BLaER1 (cell line): ENCODE data around the gene PODXL2.

Experiments used
- H3K27ac ChIP-seq: shearing (Covaris generic); formaldehyde crosslinking; 2 replicates; pipeline ENCODE4 v1.8.1; 2022
- H3K27me3 ChIP-seq: shearing (Covaris generic); formaldehyde crosslinking; 2 replicates; pipeline ENCODE4 v1.8.1; 2022
- H3K36me3 ChIP-seq: shearing (Covaris generic); formaldehyde crosslinking; 2 replicates; pipeline ENCODE4 v1.8.1; 2022
- H3K4me1 ChIP-seq: shearing (Covaris generic); formaldehyde crosslinking; 2 replicates; pipeline ENCODE4 v1.8.1; 2022
- H3K4me2 ChIP-seq: shearing (Covaris generic); formaldehyde crosslinking; 2 replicates; pipeline ENCODE4 v1.8.1; 2022
- H3K4me3 ChIP-seq: shearing (Covaris generic); formaldehyde crosslinking; 2 replicates; pipeline ENCODE4 v1.8.1; 2022
- H3K9ac ChIP-seq: shearing (Covaris generic); formaldehyde crosslinking; 2 replicates; pipeline ENCODE4 v1.8.1; 2022
- H3K9me3 ChIP-seq: shearing (Covaris generic); formaldehyde crosslinking; 2 replicates; pipeline ENCODE4 v1.8.1; 2022
- H4K20me1 ChIP-seq: shearing (Covaris generic); formaldehyde crosslinking; 2 replicates; pipeline ENCODE4 v1.8.1; 2022
- Cebpa-rat ChIP-seq: shearing (Covaris generic); IDR thresholded peaks from 2 replicates; pipeline ENCODE4 v1.8.1; 2022

The PODXL2 gene

DNA sequence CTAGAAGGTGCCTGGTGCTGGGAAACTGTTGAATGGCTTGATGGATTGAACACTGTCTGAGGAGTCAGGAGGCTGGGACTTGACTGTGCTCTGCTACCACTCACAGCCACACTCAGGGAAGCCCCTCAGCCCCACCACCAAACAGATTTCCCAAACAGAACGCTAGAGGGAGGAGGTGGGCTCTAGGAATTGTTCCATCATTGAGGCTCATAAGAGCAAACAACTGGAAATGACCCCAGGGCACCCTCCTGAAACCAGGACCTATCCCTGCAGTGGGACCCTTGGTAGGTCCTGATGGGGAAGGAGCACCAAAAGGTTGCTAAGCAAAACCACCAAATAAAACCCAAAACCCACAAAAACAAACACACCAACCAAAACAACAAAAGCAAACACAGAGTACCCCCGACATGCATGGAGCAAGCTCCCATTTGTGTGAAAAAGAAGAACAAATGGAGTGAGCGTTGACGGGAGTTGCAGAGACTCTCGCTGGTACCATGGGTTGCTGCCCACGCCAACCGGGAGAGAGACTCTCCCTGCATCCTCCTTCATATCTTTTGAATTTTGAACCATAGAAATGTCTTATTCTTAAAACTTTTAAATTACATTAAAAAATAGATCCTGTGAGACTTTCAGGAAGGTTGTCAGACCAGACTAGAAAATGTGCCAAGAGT, 89.4 kb downstream of the PODXL2 start:
- no peaks in the 10 kb centered on the region for H3K36me3 ChIP-seq
- H3K27me3 ChIP-seq: no peaks in the 10 kb centered on the region
- H3K4me3 ChIP-seq: no peak overlapping the region
- no peak overlapping the region for H3K27ac ChIP-seq
- no peak overlapping the region for H3K9ac ChIP-seq
- H4K20me1 ChIP-seq: no peaks in the 10 kb centered on the region
- H3K4me2 ChIP-seq: no peak overlapping the region
- H3K9me3 ChIP-seq: no peaks in the 10 kb centered on the region
- no peak for TF ChIP-seq Cebpa-rat
- H3K4me1 ChIP-seq: peaks cover 9% of the 10 kb centered on the region; the same call in 1 of the 2 replicates

- H3K4me3 ChIP-seq: no peak overlapping the region
- H3K36me3 ChIP-seq: no peaks in the 10 kb centered on the region
- H3K4me2 ChIP-seq: no peak overlapping the region
- H4K20me1 ChIP-seq: no peaks in the 10 kb centered on the region
- TF ChIP-seq Cebpa-rat: no peak
- no peaks in the 10 kb centered on the region for H3K27me3 ChIP-seq
- H3K4me1 ChIP-seq: peaks cover 9% of the 10 kb centered on the region; the same call in 1 of the 2 replicates
- no peaks in the 10 kb centered on the region for H3K9me3 ChIP-seq
- no peak overlapping the region for H3K9ac ChIP-seq
- no peak overlapping the region for H3K27ac ChIP-seq
Observed at GRCh38 chr3:127718916-127719290, 89.9 kb downstream of the PODXL2 start.

DNA sequence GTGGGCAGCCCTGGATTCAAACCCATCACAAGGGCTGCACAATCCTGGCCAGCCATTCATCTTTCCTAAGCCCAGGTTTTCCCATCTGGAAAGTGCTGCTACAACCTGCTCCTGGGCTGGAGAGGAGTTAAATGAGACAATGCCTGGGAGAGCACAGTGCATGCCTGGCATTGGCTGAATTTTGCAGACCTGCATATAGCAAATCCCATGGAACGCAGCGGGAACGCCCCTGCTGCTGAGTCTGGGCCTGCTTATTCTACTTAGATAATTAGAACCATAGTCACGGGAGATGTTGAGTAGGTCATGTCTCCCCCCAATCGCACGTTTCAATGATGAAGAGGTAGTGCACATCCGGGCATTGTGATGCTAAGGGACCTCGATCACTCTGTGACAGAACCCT, 90.4 kb downstream of the PODXL2 start:
- Histone ChIP-seq H3K9ac (no peak overlapping the region), H3K4me3 (no peak overlapping the region), H4K20me1 (no peaks in the 10 kb centered on the region), H3K9me3 (peaks cover 3% of the 10 kb centered on the region; the same call in 1 of the 2 replicates), H3K4me1 (peaks cover 9% of the 10 kb centered on the region; the same call in 1 of the 2 replicates), H3K27me3 (no peaks in the 10 kb centered on the region), H3K27ac (no peak overlapping the region), H3K4me2 (no peak overlapping the region), H3K36me3 (no peaks in the 10 kb centered on the region)
- TF ChIP-seq Cebpa-rat: no peak

DNA sequence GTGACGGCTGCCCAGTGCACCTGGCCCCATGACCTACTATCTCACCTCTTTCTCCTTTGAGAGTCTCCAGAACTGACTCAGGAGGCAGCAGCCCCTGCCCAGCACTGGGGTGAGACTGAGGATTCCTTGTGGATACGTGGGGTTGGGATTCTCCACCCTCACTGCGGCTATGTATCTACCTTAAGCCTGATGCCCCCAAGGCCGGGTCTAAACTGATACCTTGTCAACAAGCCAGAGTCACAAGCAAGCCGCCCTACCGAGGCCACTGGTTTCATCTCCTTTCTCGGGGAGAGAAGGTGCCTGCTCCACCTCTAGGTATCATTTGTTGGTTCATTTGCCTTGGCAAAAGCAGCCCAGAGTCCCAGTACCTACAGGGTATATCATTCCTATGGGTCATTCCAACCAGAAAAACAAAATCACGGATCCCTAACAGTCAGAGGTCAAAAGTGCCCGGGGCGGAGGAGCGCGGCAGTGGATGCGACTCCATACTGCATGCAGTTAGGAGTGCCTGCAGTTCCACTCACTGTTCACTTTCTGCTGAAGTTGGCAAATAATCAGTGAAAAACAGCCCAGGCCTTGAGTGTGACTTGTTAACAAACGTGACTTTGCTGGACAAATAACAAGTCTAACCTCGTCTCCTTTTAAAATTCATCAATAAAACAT, 91.3 kb downstream of the PODXL2 start:
- H3K36me3 ChIP-seq: no peaks in the 10 kb centered on the region
- peaks cover 4% of the 10 kb centered on the region; the same call in 1 of the 2 replicates for H3K4me1 ChIP-seq
- no peak overlapping the region for H3K27ac ChIP-seq
- H3K4me3 ChIP-seq: no peak overlapping the region
- peaks cover 5% of the 10 kb centered on the region; the same call in 1 of the 2 replicates for H3K9me3 ChIP-seq
- no peaks in the 10 kb centered on the region for H4K20me1 ChIP-seq
- no peaks in the 10 kb centered on the region for H3K27me3 ChIP-seq
- H3K9ac ChIP-seq: no peak overlapping the region
- no peak overlapping the region for H3K4me2 ChIP-seq
- no peak for TF ChIP-seq Cebpa-rat

DNA sequence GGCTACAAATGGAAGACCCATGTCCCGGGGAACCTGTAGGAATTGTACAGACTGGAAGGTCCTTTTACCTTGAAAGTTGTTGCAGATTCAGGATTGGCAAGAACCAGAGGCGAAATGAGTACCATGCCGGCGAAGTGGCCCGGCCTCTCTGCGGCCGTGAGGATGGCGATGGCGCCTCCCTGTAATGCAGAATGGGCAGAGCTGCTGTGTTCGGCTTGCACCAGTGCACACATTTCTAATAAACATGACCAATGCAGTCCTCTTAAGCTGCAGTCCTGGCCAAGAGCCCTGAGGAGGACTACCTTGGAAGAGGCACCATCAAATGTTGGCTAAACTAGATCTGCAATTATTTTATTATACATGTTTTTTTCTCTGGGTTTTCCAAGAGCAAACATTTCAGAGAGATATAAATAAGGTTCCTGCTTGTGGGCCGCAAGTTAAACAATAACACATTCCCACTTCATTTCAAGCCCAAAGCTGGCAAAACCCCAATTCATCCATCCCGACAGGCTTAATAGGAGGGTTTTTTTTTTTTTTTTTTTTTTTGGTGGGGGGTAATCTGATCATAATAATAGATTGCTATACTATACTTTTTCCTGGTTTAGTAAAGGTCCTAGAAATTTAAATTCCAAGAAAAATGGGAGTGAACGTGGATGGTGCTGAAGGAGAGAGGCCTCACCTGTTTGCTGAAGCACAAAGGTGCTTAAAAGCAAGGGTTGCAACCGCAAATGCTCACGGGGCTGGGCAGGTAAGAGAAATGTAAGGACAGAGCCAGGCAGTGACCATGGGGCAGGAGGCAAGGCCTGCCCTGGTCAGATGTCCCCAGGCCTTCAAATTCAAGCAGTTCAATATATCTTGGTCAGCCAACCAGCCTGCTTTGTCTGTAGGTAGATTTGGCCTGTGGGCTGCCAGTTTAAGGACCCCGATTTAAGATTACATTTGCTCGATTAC, 92.3 kb downstream of the PODXL2 start:
- Histone ChIP-seq H3K27ac (no peak overlapping the region), H3K4me3 (no peak overlapping the region), H3K27me3 (no peaks in the 10 kb centered on the region), H4K20me1 (no peaks in the 10 kb centered on the region), H3K9me3 (peaks cover 5% of the 10 kb centered on the region; the same call in 1 of the 2 replicates), H3K4me1 (no peaks in the 10 kb centered on the region), H3K4me2 (no peak overlapping the region), H3K36me3 (no peaks in the 10 kb centered on the region), H3K9ac (no peak overlapping the region)
- no peak for TF ChIP-seq Cebpa-rat

- TF ChIP-seq Cebpa-rat: no peak
- no peaks in the 10 kb centered on the region for H3K27me3 ChIP-seq
- H3K4me2 ChIP-seq: no peak overlapping the region
- no peak overlapping the region for H3K9ac ChIP-seq
- no peak overlapping the region for H3K4me3 ChIP-seq
- H3K36me3 ChIP-seq: no peaks in the 10 kb centered on the region
- H3K27ac ChIP-seq: no peak overlapping the region
- no peaks in the 10 kb centered on the region for H3K4me1 ChIP-seq
- H3K9me3 ChIP-seq: peaks cover 5% of the 10 kb centered on the region; the same call in 1 of the 2 replicates
- no peaks in the 10 kb centered on the region for H4K20me1 ChIP-seq
Observed at GRCh38 chr3:127722091-127722784, 93.3 kb downstream of the PODXL2 start.
